HCT116 (cell line): ENCODE measurements around the gene PRDM2.

Experiments
- CTCF ChIP-seq, 3 experiments: fragments of 200-600 bp in 1 of 3; sonication (generic) in 1 of 3; IDR thresholded peaks in 2 of 3; conservative IDR thresholded peaks in 1 of 3; 2 replicates each; pipeline ENCODE4 v1.5.1; 2012 to 2017; ENCODE audit warnings: low read depth in 2 of 3, low read length in 2 of 3, antibody characterized with exemption in 1 of 3, borderline replicate concordance in 1 of 3, control low read depth in 1 of 3, mild to moderate bottlenecking in 1 of 3, mixed read lengths in 1 of 3, mixed run types in 1 of 3, moderate library complexity in 1 of 3; ENCODE audit not compliant: insufficient read depth in 1 of 3
- EGR1 ChIP-seq: IDR thresholded peaks from 2 replicates; pipeline ENCODE4 v1.6.1; 2012; ENCODE audit warnings: low read depth
- JUND ChIP-seq: IDR thresholded peaks from 2 replicates; pipeline ENCODE4 v1.6.1; 2012
- POLR2A ChIP-seq: IDR thresholded peaks from 2 replicates; pipeline ENCODE4 v1.7.0; 2011; ENCODE audit warnings: borderline replicate concordance; ENCODE audit not compliant: insufficient read depth, insufficient read length; ENCODE audit errors: extremely low read depth
- POLR2AphosphoS5 ChIP-seq: IDR thresholded peaks from 2 replicates; pipeline ENCODE4 v1.6.1; 2011; ENCODE audit warnings: mild to moderate bottlenecking, low read depth, low read length, moderate library complexity
- SIN3A ChIP-seq: IDR thresholded peaks from 2 replicates; pipeline ENCODE4 v1.6.1; 2012; ENCODE audit warnings: low read depth
- SP1 ChIP-seq: IDR thresholded peaks from 2 replicates; pipeline ENCODE4 v1.6.1; 2012; ENCODE audit warnings: low read depth
- TCF7L2 ChIP-seq: IDR thresholded peaks from 2 replicates; pipeline ENCODE4 v1.7.0; 2011; ENCODE audit warnings: borderline replicate concordance, inconsistent platforms; ENCODE audit not compliant: insufficient read depth, insufficient read length; ENCODE audit errors: extremely low read depth
- TF ChIP-seq, protein P1 (sequence below): IDR thresholded peaks from 2 replicates; pipeline ENCODE4 v1.6.1; 2012; ENCODE audit warnings: low read depth

DNA sequence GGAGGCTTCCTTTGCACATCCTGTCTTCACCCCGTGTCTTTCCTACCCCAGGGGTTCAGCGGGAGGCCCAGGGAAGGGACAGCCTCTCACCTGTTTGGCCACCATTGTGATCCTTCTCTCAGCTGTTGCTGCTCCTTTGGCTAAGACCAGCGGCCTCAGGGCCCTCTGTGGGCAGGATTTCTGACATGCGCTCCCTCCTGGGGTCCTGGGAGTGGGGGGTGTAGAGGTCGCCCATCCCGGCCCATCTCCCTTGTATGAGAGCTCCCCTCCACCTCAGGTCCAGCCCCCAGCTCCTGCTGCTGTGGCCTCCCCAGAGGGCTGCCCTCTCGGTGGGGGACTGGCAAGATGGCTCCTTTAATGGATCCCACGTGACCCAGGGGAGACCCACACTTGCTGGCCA lies 120.5 kb downstream of the PRDM2 start:
- TF ChIP-seq POLR2AphosphoS5 (no peak), CTCF (IDR thresholded peaks at IDR 0.05 in 2 of 3, conservative IDR thresholded peaks at IDR 0.05 in 1 of 3; ENCODE audit: borderline replicate concordance in 1 of 3, insufficient read depth in 1 of 3, low read depth in 2 of 3, low read length in 2 of 3) (no peak), POLR2A (no peak), SP1 (no peak), JUND (no peak), EGR1 (no peak), SIN3A (no peak), TCF7L2 (no peak)
- TF ChIP-seq, protein P1, sequence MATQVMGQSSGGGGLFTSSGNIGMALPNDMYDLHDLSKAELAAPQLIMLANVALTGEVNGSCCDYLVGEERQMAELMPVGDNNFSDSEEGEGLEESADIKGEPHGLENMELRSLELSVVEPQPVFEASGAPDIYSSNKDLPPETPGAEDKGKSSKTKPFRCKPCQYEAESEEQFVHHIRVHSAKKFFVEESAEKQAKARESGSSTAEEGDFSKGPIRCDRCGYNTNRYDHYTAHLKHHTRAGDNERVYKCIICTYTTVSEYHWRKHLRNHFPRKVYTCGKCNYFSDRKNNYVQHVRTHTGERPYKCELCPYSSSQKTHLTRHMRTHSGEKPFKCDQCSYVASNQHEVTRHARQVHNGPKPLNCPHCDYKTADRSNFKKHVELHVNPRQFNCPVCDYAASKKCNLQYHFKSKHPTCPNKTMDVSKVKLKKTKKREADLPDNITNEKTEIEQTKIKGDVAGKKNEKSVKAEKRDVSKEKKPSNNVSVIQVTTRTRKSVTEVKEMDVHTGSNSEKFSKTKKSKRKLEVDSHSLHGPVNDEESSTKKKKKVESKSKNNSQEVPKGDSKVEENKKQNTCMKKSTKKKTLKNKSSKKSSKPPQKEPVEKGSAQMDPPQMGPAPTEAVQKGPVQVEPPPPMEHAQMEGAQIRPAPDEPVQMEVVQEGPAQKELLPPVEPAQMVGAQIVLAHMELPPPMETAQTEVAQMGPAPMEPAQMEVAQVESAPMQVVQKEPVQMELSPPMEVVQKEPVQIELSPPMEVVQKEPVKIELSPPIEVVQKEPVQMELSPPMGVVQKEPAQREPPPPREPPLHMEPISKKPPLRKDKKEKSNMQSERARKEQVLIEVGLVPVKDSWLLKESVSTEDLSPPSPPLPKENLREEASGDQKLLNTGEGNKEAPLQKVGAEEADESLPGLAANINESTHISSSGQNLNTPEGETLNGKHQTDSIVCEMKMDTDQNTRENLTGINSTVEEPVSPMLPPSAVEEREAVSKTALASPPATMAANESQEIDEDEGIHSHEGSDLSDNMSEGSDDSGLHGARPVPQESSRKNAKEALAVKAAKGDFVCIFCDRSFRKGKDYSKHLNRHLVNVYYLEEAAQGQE = no peak
